GM12878 (cell line): ENCODE measurements around the gene PNPO. TPM values are rescaled to one million over a fixed set of nuclear protein-coding genes. Genes with fewer than 3 reads are reported as not detected.

Experiments
- ATAC-seq: fragments of 200-7000 bp; cut with Tn5 transposase; 3 replicates; pipeline ENCODE4 v1.9.1; 2020; ENCODE audit warnings: mild to moderate bottlenecking, moderate library complexity
- BruUV-seq: library from RNA; stranded (reverse); fragments of 400-500 nt; replicated peaks from 2 replicates; lab custom pipeline; 2021; lab: Mats Ljungman, UMichigan
- CTCF ChIA-PET: fragments of 300-600 bp; sonication (Branson Sonifier 250); formaldehyde crosslinking; extraction: SDS; loops from one replicate; lab custom pipeline; 2021; ENCODE audit warnings: inconsistent platforms; lab: Yijun Ruan, JAX
- POLR2A ChIA-PET: fragments of 350-600 bp; formaldehyde crosslinking; extraction: SDS; loops from one replicate; lab custom pipeline; 2021; ENCODE audit warnings: inconsistent platforms; lab: Charles Lee
- RAD21 ChIA-PET: fragments of 300-600 bp; sonication (Branson Sonifier 250); formaldehyde crosslinking; loops from one replicate; lab custom pipeline; 2023; ENCODE audit warnings: antibody characterized with exemption; ENCODE audit not compliant: unreplicated experiment; lab: Charles Lee
- SMC1A ChIA-PET: fragments of 300-600 bp; sonication (Branson Sonifier 250); formaldehyde crosslinking; loops from one replicate; lab custom pipeline; 2023; ENCODE audit not compliant: unreplicated experiment, uncharacterized antibody; lab: Charles Lee
- DNase-seq: peaks from one replicate; pipeline ENCODE4 v3.0.0-alpha.2; 2011; ENCODE audit warnings: low read depth, low spot score
- FAIRE-seq: peaks from 3 replicates; lab custom pipeline; 2011; peaks lifted over from hg19 to GRCh38; lab: Jason Lieb, UNC
- H2AFZ ChIP-seq: 2 replicates; pipeline ENCODE4 v1.6.0; 2011; ENCODE audit warnings: low read depth, low read length, control low read depth; ENCODE audit not compliant: control insufficient read depth
- H3K27ac ChIP-seq: 2 replicates; pipeline ENCODE4 v1.5.1; 2011; ENCODE audit warnings: control low read depth; ENCODE audit not compliant: control insufficient read depth, insufficient read depth
- H3K27me3 ChIP-seq, 2 experiments: replicated peaks in 1 of 2; 2 replicates each; pipeline versions ENCODE4 v1.6.0 to v1.6.1; 2011; ENCODE audit warnings: low read length in 1 of 2; ENCODE audit not compliant: control insufficient read depth in 2 of 2, insufficient read depth in 2 of 2
- H3K36me3 ChIP-seq, 2 experiments: 2 replicates each; pipeline ENCODE4 v1.5.1; 2011; ENCODE audit warnings: low read length in 1 of 2; ENCODE audit not compliant: control insufficient read depth in 2 of 2, insufficient read depth in 2 of 2
- H3K4me1 ChIP-seq: 2 replicates; pipeline ENCODE4 v1.6.1; 2011; ENCODE audit warnings: mild to moderate bottlenecking, low read length, moderate library complexity, mixed read lengths; ENCODE audit not compliant: control insufficient read depth, insufficient read depth
- H3K4me2 ChIP-seq: 2 replicates; pipeline ENCODE4 v1.6.0; 2011; ENCODE audit warnings: control low read depth; ENCODE audit not compliant: control insufficient read depth, insufficient read depth
- H3K4me3 ChIP-seq: fragments of 200-600 bp; sonication (generic); 2 replicates; pipeline ENCODE4 v1.5.1; 2016
- H3K79me2 ChIP-seq: 2 replicates; pipeline ENCODE4 v1.6.0; 2011; ENCODE audit warnings: low read length; ENCODE audit not compliant: control insufficient read depth, insufficient read depth
- H3K9ac ChIP-seq: 2 replicates; pipeline ENCODE4 v1.8.0; 2011; ENCODE audit warnings: low read length, control low read depth, mixed read lengths; ENCODE audit not compliant: control insufficient read depth, insufficient read depth
- H3K9me3 ChIP-seq: replicated peaks from 3 replicates; pipeline ENCODE4 v1.5.1; 2011; ENCODE audit warnings: mild to moderate bottlenecking, low read length; ENCODE audit not compliant: control insufficient read depth, insufficient read depth
- H4K20me1 ChIP-seq: 2 replicates; pipeline ENCODE4 v1.6.0; 2011; ENCODE audit not compliant: control insufficient read depth, insufficient read depth
- BACH1 ChIP-seq: fragments of 450-650 bp; IDR thresholded peaks from 2 replicates; pipeline ENCODE4 v1.6.1; 2017; ENCODE audit warnings: mild to moderate bottlenecking, borderline replicate concordance
- BHLHE40 ChIP-seq, 2 experiments: fragments of 450-650 bp in 1 of 2; IDR thresholded peaks; 2 replicates each; pipeline ENCODE4 v1.6.1; 2011 to 2017; ENCODE audit warnings: low read depth in 2 of 2, borderline replicate concordance in 1 of 2, improper control_type of control experiment in 1 of 2, low read length in 1 of 2, mild to moderate bottlenecking in 1 of 2
- CHD1 ChIP-seq: IDR thresholded peaks from 2 replicates; pipeline ENCODE4 v1.6.1; 2012; ENCODE audit warnings: low read depth, low read length, improper control_type of control experiment
- EP300 ChIP-seq, 2 experiments: fragments of 150-350 bp in 1 of 2; IDR thresholded peaks; 2 replicates each; pipeline ENCODE4 v1.6.1; 2011 to 2012; ENCODE audit warnings: low read depth in 2 of 2, low read length in 2 of 2, borderline replicate concordance in 1 of 2, improper control_type of control experiment in 1 of 2, inconsistent platforms in 1 of 2; ENCODE audit not compliant: control insufficient read depth in 1 of 2
- MTA2 ChIP-seq: fragments of 450-650 bp; IDR thresholded peaks from 2 replicates; pipeline ENCODE4 v1.6.1; 2016; ENCODE audit warnings: low read depth, mild to moderate bottlenecking, moderate library complexity
- PAX5 ChIP-seq: IDR thresholded peaks from 2 replicates; pipeline ENCODE4 v1.6.1; 2011; ENCODE audit warnings: low read depth, low read length, borderline replicate concordance
- PBX3 ChIP-seq: IDR thresholded peaks from 2 replicates; pipeline ENCODE4 v1.6.1; 2011; ENCODE audit warnings: mild to moderate bottlenecking, low read depth, low read length, moderate library complexity; ENCODE audit not compliant: insufficient replicate concordance
- PML ChIP-seq: IDR thresholded peaks from 2 replicates; pipeline ENCODE4 v1.6.1; 2012; ENCODE audit warnings: low read length, inconsistent platforms
- RAD21 ChIP-seq: IDR thresholded peaks from 2 replicates; pipeline ENCODE4 v1.6.1; 2011; ENCODE audit warnings: mild to moderate bottlenecking, low read depth, low read length, moderate library complexity; ENCODE audit not compliant: insufficient read depth
- RCOR1 ChIP-seq: conservative IDR thresholded peaks from 2 replicates; pipeline ENCODE4 v1.6.1; 2012; ENCODE audit warnings: low read depth, low read length, improper control_type of control experiment
- SKIL ChIP-seq: fragments of 450-650 bp; IDR thresholded peaks from 2 replicates; pipeline ENCODE4 v1.6.1; 2017; ENCODE audit warnings: mild to moderate bottlenecking, low read depth, inconsistent platforms; ENCODE audit not compliant: poor library complexity, severe bottlenecking
- YY1 ChIP-seq: IDR thresholded peaks from 2 replicates; pipeline ENCODE4 v1.6.1; 2011; ENCODE audit warnings: low read depth, mild to moderate bottlenecking, low read length
- ZNF24 ChIP-seq: fragments of 450-650 bp; IDR thresholded peaks from 2 replicates; pipeline ENCODE4 v1.6.1; 2017; ENCODE audit warnings: antibody characterized with exemption, mild to moderate bottlenecking
- ZSCAN29 ChIP-seq: fragments of 450-650 bp; IDR thresholded peaks from 2 replicates; pipeline ENCODE4 v1.6.1; 2017; ENCODE audit warnings: mild to moderate bottlenecking, moderate library complexity
- WGBS: methylation state at CpG from one replicate; pipeline ENCODE4 v1.1.6; 2016; ENCODE audit warnings: low lambda C conversion rate; ENCODE audit not compliant: insufficient replicate concordance, insufficient coverage; ENCODE audit errors: missing lambda C conversion rate; 5-methylcytosine and 5-hydroxymethylcytosine counted together
- in situ Hi-C: fragments of 300-500 bp; cut with MboI; formaldehyde crosslinking; loops from 9 replicates; pipeline ENCODE4 v1.14.3; 2018; ENCODE audit warnings: mixed read lengths
- intact Hi-C: fragments of 100-400 bp; cut with micrococcal nuclease; formaldehyde crosslinking; loops from one replicate; pipeline ENCODE4 v1.14.2; 2022; ENCODE audit not compliant: unreplicated experiment
- polyA plus RNA-seq, 11 experiments: library from polyadenylated mRNA; depleted of rRNA in 4 of 11; unstranded in 6 of 11; stranded (reverse) in 5 of 11; fragments of >200 nt; fragmentation: Nextera tagmentation in 4 of 11; fragmentation: Illumina TruSeq in 1 of 11; extraction: Ambion mirVana in 4 of 11; extraction: Trizol in 1 of 11; gene quantifications; 1 replicate in 1 of 11; 2 replicates in 10 of 11; pipeline versions ENCODE4 v1.2.1 to v1.2.3, GENCODE V29; 2011 to 2016; ENCODE audit warnings: inconsistent platforms in 2 of 11, missing spikeins in 2 of 11, low read depth in 1 of 11
- total RNA-seq, 4 experiments: library from RNA; depleted of rRNA in 3 of 4; stranded (reverse); fragments of >200 nt in 3 of 4; fragmentation: Illumina TruSeq in 1 of 4; extraction: Trizol in 1 of 4; gene quantifications; 2 replicates each; pipeline versions ENCODE4 v1.2.1 to v1.2.3, GENCODE V29; 2013 to 2021
- TF ChIP-seq, protein P1 (sequence below), 3 experiments: IDR thresholded peaks in 2 of 3; conservative IDR thresholded peaks in 1 of 3; 2 replicates each; pipeline ENCODE4 v1.5.1; 2011; ENCODE audit warnings: low read depth in 3 of 3, low read length in 3 of 3, mild to moderate bottlenecking in 3 of 3, control low read depth in 2 of 3, moderate library complexity in 2 of 3, inconsistent platforms in 1 of 3, mixed read lengths in 1 of 3; ENCODE audit not compliant: control insufficient read depth in 2 of 3, insufficient read depth in 1 of 3; ENCODE audit errors: extremely low read depth in 1 of 3

PNPO gene
- total and polyA plus RNA-seq, 10 of the 15 experiments (the other 5 are each of a cell fraction or from before 2014, with no cell fraction given): 13.9 to 52.6 (median 37.3) TPM

GRCh38 chr17:47949197-47949759, 7.9 kb downstream of the PNPO start:
- peaks cover 3 to 8% of the 10 kb centered on the region in 2 experiments for H3K36me3 ChIP-seq
- BruUV-seq: no TSS peak
- H2AFZ ChIP-seq: peak overlapping the region; percentile 58
- WGBS: under 1% methylated on average over 22 of the region's 22 CpGs
- intact Hi-C loops: loop anchor here (1.0 kb wide), 2 partner anchors 21 to 69 kb away; no protein-coding TSS in a partner anchor
- H4K20me1 ChIP-seq: no peaks in the 10 kb centered on the region
- peaks cover 44% of the 10 kb centered on the region for H3K4me1 ChIP-seq
- DNase-seq (peak; percentile 53), FAIRE-seq (peak; percentile 84), ATAC-seq (peak; percentile 92)
- H3K79me2 ChIP-seq: no peaks in the 10 kb centered on the region
- H3K27me3 ChIP-seq: no peaks in the 10 kb centered on the region
- no peaks in the 10 kb centered on the region for H3K9me3 ChIP-seq
- H3K4me3 ChIP-seq: peak overlapping the region; percentile 41; the same call in 1 of the 2 replicates
- peak overlapping the region; percentile 84 for H3K4me2 ChIP-seq
- ChIA-PET CTCF (interaction anchor here (0.6 to 18.1 kb wide), 31 partner anchors 9 to 429 kb away, joined by 3 to 463 read pairs (median 5); partner anchors contain the start of genes CDK5RAP3, NFE2L1, PNPO and PRR15L), SMC1A (interaction anchor here (0.9 to 8.1 kb wide), 18 partner anchors 8 to 163 kb away, joined by 3 to 158 read pairs (median 8); partner anchors contain the start of genes CDK5RAP3, PNPO, SCRN2 and SP2), RAD21 (interaction anchor here (0.6 to 7.6 kb wide), 21 partner anchors 8 to 124 kb away, joined by 3 to 126 read pairs (median 6); partner anchors contain the start of genes CDK5RAP3, PNPO, SCRN2 and SP6), POLR2A (interaction anchor here (0.7 to 4.6 kb wide), 8 partner anchors 11 to 291 kb away, joined by 3 to 39 read pairs (median 6); partner anchors contain the start of genes CDK5RAP3 and SP2)
- in situ Hi-C loops: no loop called here
- H3K27ac ChIP-seq: peak overlapping the region; percentile 74
- H3K9ac ChIP-seq: peak overlapping the region; percentile 47
- TF ChIP-seq ZNF24: peak; percentile 7; the same call in 1 of the 2 replicates
- TF ChIP-seq PBX3: no peak
- TF ChIP-seq RAD21: peak; percentile 86
- peak; percentile 44; the same call in 1 of the 2 replicates for TF ChIP-seq MTA2
- 0 out of 2 replicates have a peak, but pooled peaks have one; percentile 64 for TF ChIP-seq YY1
- TF ChIP-seq SKIL: peak; percentile 37
- TF ChIP-seq, protein P1, sequence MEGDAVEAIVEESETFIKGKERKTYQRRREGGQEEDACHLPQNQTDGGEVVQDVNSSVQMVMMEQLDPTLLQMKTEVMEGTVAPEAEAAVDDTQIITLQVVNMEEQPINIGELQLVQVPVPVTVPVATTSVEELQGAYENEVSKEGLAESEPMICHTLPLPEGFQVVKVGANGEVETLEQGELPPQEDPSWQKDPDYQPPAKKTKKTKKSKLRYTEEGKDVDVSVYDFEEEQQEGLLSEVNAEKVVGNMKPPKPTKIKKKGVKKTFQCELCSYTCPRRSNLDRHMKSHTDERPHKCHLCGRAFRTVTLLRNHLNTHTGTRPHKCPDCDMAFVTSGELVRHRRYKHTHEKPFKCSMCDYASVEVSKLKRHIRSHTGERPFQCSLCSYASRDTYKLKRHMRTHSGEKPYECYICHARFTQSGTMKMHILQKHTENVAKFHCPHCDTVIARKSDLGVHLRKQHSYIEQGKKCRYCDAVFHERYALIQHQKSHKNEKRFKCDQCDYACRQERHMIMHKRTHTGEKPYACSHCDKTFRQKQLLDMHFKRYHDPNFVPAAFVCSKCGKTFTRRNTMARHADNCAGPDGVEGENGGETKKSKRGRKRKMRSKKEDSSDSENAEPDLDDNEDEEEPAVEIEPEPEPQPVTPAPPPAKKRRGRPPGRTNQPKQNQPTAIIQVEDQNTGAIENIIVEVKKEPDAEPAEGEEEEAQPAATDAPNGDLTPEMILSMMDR (IDR thresholded peaks at IDR 0.05 in 2 of 3, conservative IDR thresholded peaks at IDR 0.05 in 1 of 3; ENCODE audit: control insufficient read depth in 2 of 3, extremely low read depth in 1 of 3, insufficient read depth in 1 of 3, low read depth in 3 of 3, low read length in 3 of 3): peak; percentile 91 to 94 (median 94)
- TF ChIP-seq BACH1: no peak; the same call in 1 of the 2 replicates
- no peak for TF ChIP-seq CHD1
- peak; percentile 68; the same call in 1 of the 2 replicates for TF ChIP-seq ZSCAN29
- TF ChIP-seq EP300 (IDR thresholded peaks at IDR 0.05; ENCODE audit: borderline replicate concordance in 1 of 2, control insufficient read depth in 1 of 2, low read depth in 2 of 2, low read length in 2 of 2): peak in 1 of 2 experiments; percentile 45; a peak in 1 of 4 replicates
- peak; percentile 55; the same call in 1 of the 2 replicates for TF ChIP-seq PAX5
- TF ChIP-seq RCOR1: 0 out of 2 replicates have a peak, but pooled peaks have one; percentile 26
- TF ChIP-seq BHLHE40 (IDR thresholded peaks at IDR 0.05; ENCODE audit: borderline replicate concordance in 1 of 2, low read depth in 2 of 2, low read length in 1 of 2): peak; percentile 39 to 42; a peak in 2 of 4 replicates
- no peak for TF ChIP-seq PML
